GM19193 (cell line): ENCODE data around the gene TUBA1C.

ENCODE experiments used
- POLR2A ChIP-seq: IDR thresholded peaks from 4 replicates; pipeline ENCODE4 v1.6.1; 2011; ENCODE audit not compliant: insufficient read depth, insufficient read length; ENCODE audit errors: extremely low read depth

Gene TUBA1C

DNA sequence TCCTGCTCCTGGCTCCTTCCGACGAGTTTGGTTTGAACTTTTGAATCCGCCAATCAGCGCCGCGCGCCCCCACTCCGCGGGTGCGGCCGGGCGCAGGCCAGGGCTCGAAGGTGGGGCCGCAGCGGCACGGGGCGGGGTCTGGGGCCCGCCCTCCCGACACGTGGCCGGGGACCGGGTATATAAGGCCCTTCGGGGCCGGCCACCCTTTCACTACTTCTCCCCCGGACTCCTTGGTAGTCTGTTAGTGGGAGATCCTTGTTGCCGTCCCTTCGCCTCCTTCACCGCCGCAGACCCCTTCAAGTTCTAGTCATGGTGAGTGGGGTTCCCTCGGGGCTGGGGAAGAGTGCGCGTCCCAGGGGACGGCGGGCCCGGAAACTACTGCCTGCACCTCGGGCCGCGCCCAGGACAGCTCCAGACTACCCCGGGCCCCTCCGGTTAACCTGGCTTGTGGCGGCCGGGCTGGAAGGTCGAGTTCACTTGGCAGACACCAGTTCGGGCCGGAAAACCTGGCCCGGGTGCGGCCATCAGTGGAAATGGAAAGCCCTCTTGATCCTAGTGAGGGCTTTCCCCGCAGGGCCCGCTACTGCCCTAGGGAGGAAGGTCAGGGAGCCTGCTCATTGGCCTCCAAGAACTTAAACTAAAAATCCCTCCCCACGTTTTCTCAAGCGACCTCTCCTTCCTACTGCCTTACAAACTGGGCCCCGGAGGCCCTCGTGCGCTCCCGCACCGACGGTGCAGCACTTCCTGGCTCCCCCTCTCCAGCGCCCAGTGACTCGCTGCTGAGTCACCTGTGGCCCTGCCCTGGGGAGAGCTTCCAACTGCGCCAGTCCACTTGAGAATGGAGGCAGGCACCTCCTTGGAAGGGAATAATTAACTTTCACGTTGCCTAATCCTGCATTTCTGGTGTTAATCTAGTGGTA lies at the start of gene TUBA1C:
Gene TUBA1C (plus strand): TSS at position 210 of the 920 bp plus-strand sequence. CDS start 100 bp downstream, at position 310.
- TF ChIP-seq POLR2A, result peak; percentile 100

DNA sequence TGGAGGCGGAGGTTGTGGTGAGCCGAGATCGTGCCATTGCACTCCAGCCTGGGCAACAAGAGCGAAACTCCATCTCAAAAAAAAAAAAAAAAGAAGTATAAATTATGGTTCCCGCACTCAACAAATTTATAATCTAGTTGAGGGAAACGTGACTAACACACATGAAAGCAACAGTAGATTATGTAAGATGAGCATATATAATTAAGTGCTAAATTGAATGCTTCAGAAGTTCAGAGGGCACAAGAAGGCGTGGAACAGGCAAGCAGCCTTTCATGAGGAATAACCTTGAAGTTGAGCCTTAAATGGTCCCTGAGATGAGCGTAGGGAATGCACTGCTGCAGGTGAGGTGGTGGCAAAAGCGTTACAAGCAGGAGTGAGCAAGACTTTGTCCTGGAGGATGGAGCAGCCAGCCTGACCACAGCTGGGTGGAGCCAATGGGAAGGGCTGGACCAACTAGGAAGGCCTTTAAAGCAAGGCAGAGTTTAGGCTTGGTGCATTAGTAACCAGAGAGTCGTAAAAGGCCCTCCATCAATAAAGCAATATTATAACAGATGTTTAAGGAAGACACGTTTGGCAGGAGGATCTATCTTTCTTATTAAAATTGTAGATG lies 45.4 kb upstream of the TUBA1C start:
- no peak for TF ChIP-seq POLR2A

- no peak for TF ChIP-seq POLR2A
Observed at GRCh38 chr12:49220972-49221371, 43.9 kb upstream of the TUBA1C start.

DNA sequence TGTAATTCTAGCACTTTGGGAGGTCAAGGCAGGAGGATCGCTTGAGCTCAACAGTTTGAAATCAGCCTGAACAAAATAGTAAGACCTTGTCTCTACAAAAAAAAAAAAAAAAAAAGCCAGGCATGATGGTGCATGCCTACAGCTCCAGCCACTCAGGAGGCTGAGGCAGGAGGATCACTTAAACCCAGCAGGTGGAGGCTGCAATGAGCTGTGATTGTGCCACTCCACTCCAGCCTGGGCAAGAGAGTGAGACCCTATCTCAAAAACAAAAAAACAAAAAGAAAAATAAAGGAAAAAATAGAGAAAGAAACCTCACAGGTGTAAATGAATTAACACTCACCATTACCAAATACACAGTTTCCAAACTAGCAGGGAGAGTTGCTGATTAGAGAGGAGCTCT lies 41.8 kb upstream of the TUBA1C start:
- no peak for TF ChIP-seq POLR2A

- no peak for TF ChIP-seq POLR2A
Observed at GRCh38 chr12:49223590-49224369, 41.1 kb upstream of the TUBA1C start.

DNA sequence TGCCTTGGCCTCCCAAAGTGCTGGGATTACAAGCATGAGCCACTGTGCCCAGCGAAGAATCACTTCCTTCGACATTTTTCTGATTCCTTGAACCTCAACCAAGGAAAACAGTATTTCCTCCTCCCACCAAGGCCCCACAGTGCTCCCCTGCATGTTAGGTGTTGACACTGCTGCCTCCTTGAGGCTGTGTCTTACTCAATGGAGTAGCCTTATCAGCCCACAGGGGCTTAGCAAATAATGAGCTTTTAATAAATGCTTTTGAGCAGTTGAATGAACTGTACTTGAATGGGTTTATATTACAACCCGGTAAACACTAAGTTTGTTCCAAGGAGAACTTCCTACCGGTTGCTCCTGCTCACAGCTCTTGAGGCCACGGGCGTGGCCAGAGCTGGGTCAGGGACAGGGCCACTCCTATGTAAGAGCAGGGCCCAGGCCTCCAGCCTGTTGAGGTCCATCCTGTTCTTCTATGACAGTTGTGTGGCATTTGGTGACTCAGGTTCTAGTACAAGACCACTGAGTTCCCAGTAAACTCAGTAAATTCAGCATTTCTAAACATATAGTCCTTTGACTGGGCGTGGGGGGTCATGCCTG lies 39.2 kb upstream of the TUBA1C start:
- TF ChIP-seq POLR2A, result no peak

DNA sequence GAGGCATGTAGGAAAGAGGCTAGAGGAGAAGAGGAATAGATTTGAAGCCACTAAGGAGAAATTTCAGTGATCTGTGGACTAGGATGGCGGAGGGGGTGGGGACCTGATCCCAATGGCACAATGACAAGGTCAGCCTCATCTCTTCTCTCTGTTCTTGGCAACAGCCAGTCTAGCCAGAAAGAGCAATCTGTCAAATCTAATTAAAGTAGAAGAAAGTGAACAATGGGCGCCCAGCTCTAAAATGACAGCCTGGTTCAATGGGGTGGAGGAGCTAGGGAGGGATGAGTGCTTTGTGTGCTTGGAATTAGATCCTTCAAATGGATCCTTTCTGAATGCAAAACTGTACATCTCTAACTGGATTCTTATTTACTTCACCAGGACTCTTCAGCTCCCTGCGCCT lies 37.2 kb upstream of the TUBA1C start:
- no peak for TF ChIP-seq POLR2A

GRCh38 chr12:49228653-49229052 lies 36.2 kb upstream of the TUBA1C start:
- no peak for TF ChIP-seq POLR2A

DNA sequence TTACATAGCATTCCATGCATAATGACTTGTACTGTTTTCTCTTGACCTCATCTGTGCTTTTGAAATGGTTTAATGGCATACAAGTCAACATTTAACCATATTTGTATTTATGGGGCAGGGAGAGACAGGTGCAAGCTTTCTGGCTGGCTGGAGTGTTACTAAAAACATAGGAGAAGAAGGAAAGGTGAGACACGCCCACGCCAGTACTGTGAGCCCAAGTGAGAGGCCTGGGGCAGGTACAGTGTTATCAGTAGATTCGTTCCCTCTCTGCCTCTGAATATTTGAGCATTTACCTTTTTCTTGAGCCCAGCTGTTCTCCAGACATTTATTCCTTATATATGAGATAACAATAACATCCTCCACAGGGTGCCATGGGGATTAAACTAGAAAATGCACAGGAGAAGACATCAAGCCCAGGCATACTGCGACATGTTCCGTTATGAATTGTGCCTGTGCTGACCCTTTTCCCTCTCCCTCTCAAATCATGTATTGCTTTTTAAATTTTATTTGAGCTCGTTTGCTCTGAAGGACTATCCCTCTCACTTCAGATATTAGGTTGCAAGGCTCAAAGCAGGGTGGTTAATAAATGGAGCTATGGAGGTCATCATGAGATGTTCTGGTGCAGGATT lies 34.6 kb upstream of the TUBA1C start:
- no peak for TF ChIP-seq POLR2A

DNA sequence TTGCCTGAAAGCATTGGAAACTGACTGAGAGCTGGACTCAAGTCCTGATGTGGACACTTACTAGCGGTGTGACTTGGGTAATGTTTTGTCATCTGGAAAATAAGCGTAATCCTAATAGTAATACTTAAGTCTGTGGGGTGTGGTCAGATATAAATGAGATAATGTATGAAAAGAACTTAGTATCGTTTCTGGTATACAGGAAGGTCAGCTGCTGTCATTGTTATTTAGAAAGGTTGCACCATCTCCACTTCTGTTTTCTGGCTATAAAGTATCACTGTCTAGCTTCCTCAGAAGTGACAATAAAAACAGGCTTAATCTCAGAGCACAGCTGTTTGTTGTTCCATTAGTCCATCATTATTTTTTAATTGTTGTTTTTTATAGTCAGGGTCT lies 34.1 kb upstream of the TUBA1C start:
- no peak for TF ChIP-seq POLR2A

- TF ChIP-seq POLR2A, result no peak
Observed at GRCh38 chr12:49231878-49232655, 32.8 kb upstream of the TUBA1C start.

GRCh38 chr12:49232940-49233841 lies 31.7 kb upstream of the TUBA1C start:
- TF ChIP-seq POLR2A, result no peak
